Measurements from ENCODE around the gene BPHL. TPM values are rescaled to one million over a fixed set of nuclear protein-coding genes. Genes with fewer than 3 reads are reported as not detected.

Gene BPHL
- polyA plus RNA-seq, 1 donor (not counting 4 experiments of a cell fraction or from before 2014, with no cell fraction given) = 21.9 TPM

- FAIRE-seq (no peak), DNase-seq (ENCODE audit: low read depth, low spot score) (no peak)
- Histone ChIP-seq H3K4me2 (ENCODE audit: control insufficient read depth, extremely low read depth, insufficient read depth, low read depth, low read length) (no peak overlapping the region), H3K27me3 (ENCODE audit: control insufficient read depth, extremely low read depth, insufficient read depth, low read length) (no peaks in the 10 kb centered on the region), H2AFZ (ENCODE audit: control insufficient read depth, low read length) (no peak overlapping the region), H3K36me3 (ENCODE audit: control insufficient read depth in 2 of 2, extremely low read depth in 1 of 2, insufficient read depth in 2 of 2, low read length in 2 of 2) (no peaks in the 10 kb centered on the region), H3K9me1 (ENCODE audit: control insufficient read depth, extremely low read depth, insufficient read depth, low read length) (no peaks in the 10 kb centered on the region), H3K9ac (ENCODE audit: control insufficient read depth, extremely low read depth, insufficient read depth, low read length) (no peak overlapping the region), H3K4me1 (ENCODE audit: control insufficient read depth, extremely low read depth, insufficient read depth, low read length) (no peaks in the 10 kb centered on the region), H3K27ac (ENCODE audit: control insufficient read depth, insufficient read depth, low read length) (no peak overlapping the region), H4K20me1 (ENCODE audit: control insufficient read depth, extremely low read depth, insufficient read depth, low read length) (no peaks in the 10 kb centered on the region), H3K4me3 (ENCODE audit: control insufficient read depth in 2 of 3, extremely low read depth in 1 of 3, insufficient read depth in 2 of 3, low read depth in 1 of 3, low read length in 3 of 3) (no peak overlapping the region), H3K9me3 (ENCODE audit: control insufficient read depth, low read depth, low read length) (no peaks in the 10 kb centered on the region), H3K79me2 (ENCODE audit: control insufficient read depth, insufficient read depth, low read length) (no peaks in the 10 kb centered on the region)
- TF ChIP-seq EZH2 (IDR thresholded peaks at IDR 0.05; ENCODE audit: low read length) = no peak
- no peak for TF ChIP-seq CTCF (optimal IDR thresholded peaks at IDR 0.05 in 1 of 3, IDR thresholded peaks at IDR 0.05 in 1 of 3, conservative IDR thresholded peaks at IDR 0.05 in 1 of 3; ENCODE audit: extremely low read depth in 1 of 3, insufficient read depth in 2 of 3, low read length in 3 of 3)
- dilution Hi-C loops (cut with MboI; ENCODE audit: extremely low pct_ligation_motif_present, low sequenced_read_pairs) = no loop called here
These were observed 76.8 kb downstream of the BPHL start for GRCh38 chr6:3195420-3195694.

GRCh38 chr6:3195695-3196497 is 77.4 kb downstream of the BPHL start:
- Histone ChIP-seq H3K36me3 (ENCODE audit: control insufficient read depth in 2 of 2, extremely low read depth in 1 of 2, insufficient read depth in 2 of 2, low read length in 2 of 2) (no peaks in the 10 kb centered on the region), H3K79me2 (ENCODE audit: control insufficient read depth, insufficient read depth, low read length) (no peaks in the 10 kb centered on the region), H3K9ac (ENCODE audit: control insufficient read depth, extremely low read depth, insufficient read depth, low read length) (no peak overlapping the region), H4K20me1 (ENCODE audit: control insufficient read depth, extremely low read depth, insufficient read depth, low read length) (no peaks in the 10 kb centered on the region), H3K9me3 (ENCODE audit: control insufficient read depth, low read depth, low read length) (no peaks in the 10 kb centered on the region), H3K4me3 (ENCODE audit: control insufficient read depth in 2 of 3, extremely low read depth in 1 of 3, insufficient read depth in 2 of 3, low read depth in 1 of 3, low read length in 3 of 3) (no peak overlapping the region), H3K27me3 (ENCODE audit: control insufficient read depth, extremely low read depth, insufficient read depth, low read length) (no peaks in the 10 kb centered on the region), H3K27ac (ENCODE audit: control insufficient read depth, insufficient read depth, low read length) (no peak overlapping the region), H2AFZ (ENCODE audit: control insufficient read depth, low read length) (no peak overlapping the region), H3K9me1 (ENCODE audit: control insufficient read depth, extremely low read depth, insufficient read depth, low read length) (no peaks in the 10 kb centered on the region), H3K4me2 (ENCODE audit: control insufficient read depth, extremely low read depth, insufficient read depth, low read depth, low read length) (no peak overlapping the region), H3K4me1 (ENCODE audit: control insufficient read depth, extremely low read depth, insufficient read depth, low read length) (no peaks in the 10 kb centered on the region)
- FAIRE-seq = no peak
- TF ChIP-seq EZH2 (IDR thresholded peaks at IDR 0.05; ENCODE audit: low read length) (no peak), CTCF (optimal IDR thresholded peaks at IDR 0.05 in 1 of 3, IDR thresholded peaks at IDR 0.05 in 1 of 3, conservative IDR thresholded peaks at IDR 0.05 in 1 of 3; ENCODE audit: extremely low read depth in 1 of 3, insufficient read depth in 2 of 3, low read length in 3 of 3) (peak in 1 of 3 experiments; percentile 27)
- no peak for DNase-seq (ENCODE audit: low read depth, low spot score)
- dilution Hi-C loops (cut with MboI; ENCODE audit: extremely low pct_ligation_motif_present, low sequenced_read_pairs) = no loop called here
